Measurements from ENCODE around the gene LYST.
"Not testable (repeated sequence)": the region's sequence is repeated elsewhere in the genome, so short reads cannot be mapped to it uniquely, and the experiment has no call there.

LYST gene

DNA sequence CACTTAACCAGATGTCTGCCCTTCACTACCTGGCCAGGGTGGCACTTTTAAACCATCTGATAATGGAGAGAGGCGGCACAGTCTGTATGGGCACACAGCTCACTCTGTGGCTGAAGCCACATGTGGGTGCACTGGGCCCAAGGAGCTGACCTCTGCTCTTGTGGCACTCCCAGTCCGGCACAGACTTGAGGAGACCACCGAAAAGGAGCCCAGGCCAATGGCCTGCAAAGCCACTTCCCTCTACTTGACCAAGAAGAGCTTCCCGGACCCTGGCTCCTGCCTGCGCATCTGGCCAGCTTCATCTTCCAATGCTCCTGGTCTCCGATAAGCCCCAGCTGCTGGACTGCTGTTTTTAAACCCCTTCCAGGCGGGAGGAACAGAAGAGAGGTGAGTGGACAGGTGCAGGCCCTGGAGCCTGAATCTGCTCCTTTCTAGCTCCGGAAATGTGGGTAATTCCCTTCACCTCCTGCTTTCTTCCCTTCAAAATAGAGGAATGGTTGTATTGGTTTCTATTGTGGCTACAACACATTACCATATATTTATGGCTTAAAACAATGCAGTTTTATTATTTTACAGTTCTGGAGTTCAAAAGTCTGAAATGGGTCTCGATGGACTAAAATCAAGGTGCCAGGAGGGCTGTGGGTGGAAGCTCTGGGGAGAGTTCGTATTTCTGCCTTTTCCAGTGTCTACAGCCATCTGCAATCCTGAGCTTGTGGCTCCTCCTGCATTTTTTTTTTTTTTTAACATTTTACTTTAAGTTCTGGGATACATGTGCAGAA is 228.8 kb downstream of the LYST start:
- no peak for DNase-seq (ENCODE audit: low read depth)

- no peak for DNase-seq (ENCODE audit: low read depth)
These were observed 230.6 kb downstream of the LYST start for GRCh38 chr1:235635938-235636662.

DNA sequence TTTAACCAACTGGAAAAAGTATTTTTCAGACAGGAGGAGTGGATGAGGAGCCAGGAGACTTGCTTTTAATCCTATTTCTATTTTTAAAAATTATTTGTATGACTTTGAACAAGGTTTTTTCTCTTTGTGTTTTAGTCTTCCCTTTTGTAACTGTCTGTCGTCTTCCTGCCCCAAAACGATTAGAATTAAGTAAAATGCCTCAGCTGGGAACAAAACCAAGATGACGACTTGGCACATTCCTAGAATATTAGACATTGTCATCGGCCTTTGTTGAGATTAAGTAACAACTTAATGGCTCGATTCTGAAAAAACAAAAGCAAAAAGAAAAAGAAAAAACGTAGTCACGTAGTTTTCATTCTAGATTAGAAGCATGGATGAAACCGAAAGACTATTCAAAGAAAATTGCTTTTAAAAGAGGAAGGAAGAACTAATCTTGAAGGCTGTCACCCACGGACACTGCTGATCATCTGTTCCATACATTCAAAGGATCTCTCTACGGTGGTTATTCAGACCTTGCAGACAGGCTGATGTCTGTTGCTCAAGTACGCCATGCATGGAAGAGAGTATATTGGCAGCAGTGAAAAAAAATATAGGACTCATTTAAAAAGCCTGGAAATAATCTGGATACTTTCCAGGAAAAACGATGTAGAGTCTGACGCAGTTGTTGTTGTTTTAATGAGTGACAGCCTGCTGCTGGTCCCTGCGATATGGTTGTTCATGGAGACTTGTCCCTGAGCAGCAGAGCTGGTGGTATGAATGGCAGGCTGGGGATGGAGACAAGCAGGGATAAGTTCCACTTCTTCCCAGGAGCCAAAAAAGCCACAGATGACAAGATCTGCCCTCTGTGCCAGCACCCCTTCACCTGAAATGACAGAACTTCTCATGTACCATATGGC is 234.0 kb downstream of the LYST start:
- no peak for DNase-seq (ENCODE audit: low read depth)

- DNase-seq (ENCODE audit: low read depth) = no peak
These were observed 234.9 kb downstream of the LYST start for GRCh38 chr1:235631816-235632215.

DNA sequence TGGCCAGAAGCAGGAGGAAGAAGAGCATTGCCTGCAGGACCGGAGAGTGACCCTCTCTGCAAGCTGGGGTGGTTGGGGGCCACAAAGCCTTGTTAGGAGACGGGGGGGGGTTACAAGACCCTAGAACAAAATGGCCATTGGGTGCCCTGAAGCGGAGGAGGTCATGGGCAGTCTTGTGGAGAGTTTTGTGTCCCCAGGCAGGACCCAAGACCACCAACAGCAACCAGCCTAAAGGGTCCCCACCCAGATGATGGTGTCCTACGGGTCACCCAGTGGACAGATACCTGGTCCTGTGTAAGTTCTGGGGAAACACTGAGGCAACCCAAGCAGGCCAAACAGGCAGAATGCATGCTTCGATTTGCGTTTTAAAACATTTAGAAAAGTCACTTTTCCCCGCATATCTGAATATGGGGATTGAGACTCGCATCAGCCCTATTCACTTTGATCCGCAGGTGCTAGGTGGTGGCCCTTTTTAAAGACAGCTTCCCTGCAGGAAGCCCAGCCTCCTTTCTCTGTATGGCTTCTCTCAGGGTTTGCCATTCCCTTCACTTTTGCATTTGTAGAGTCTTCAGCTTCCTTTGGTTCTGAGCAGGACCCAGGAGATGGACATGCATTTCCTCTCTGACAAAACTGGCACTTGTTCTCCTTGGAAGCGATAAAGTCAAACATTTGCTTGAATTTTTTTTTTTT is 238.2 kb downstream of the LYST start:
- DNase-seq (ENCODE audit: low read depth) = no peak

DNA sequence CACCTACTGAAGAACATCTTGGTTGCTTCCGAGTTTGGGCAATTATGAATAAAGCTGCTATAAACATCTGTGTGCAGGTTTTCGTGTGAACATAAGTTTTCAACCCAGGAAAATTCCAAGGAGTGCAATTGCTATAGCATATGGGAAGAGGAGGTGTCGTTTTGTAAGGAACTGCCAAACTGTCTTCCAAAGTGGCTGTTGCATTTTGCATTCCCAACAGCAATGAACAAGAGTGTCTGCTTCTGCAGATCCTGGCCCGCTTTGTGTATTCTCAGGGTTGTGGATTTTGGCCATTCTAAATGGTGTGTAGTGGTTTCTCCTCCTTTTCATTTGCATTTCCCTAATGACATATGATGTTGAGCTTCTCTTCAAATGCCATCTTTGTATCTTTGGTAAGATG is 240.9 kb downstream of the LYST start:
- no peak for DNase-seq (ENCODE audit: low read depth)

DNA sequence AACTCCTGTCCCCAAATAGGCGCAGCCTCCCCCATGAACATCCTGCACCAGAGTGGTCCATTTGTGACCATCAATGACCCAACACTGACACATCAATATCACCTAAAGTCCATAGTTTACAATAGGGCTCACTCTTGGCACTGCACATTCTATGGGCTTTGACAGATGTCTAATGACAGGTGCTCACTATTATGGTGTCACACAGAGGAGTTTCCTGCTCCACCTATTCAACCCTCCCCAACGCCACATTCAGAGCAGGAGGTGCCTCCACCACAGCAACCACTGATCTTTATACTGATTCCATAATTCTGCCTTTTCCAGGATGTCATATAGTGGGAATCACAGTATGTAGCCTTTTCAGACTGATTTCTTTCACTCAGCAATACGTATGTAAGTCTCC is 241.4 kb downstream of the LYST start:
- DNase-seq (ENCODE audit: low read depth) = no peak

- no peak for DNase-seq (ENCODE audit: low read depth)
These were observed 241.9 kb downstream of the LYST start for GRCh38 chr1:235624721-235625333.

- DNase-seq (ENCODE audit: low read depth) = no peak
These were observed 243.5 kb downstream of the LYST start for GRCh38 chr1:235622936-235623779.

GRCh38 chr1:235619149-235619548 is 247.6 kb downstream of the LYST start:
- not testable (repeated sequence) for DNase-seq (ENCODE audit: low read depth)

GRCh38 chr1:235617808-235618207 is 248.9 kb downstream of the LYST start:
- DNase-seq (ENCODE audit: low read depth) = no peak

DNA sequence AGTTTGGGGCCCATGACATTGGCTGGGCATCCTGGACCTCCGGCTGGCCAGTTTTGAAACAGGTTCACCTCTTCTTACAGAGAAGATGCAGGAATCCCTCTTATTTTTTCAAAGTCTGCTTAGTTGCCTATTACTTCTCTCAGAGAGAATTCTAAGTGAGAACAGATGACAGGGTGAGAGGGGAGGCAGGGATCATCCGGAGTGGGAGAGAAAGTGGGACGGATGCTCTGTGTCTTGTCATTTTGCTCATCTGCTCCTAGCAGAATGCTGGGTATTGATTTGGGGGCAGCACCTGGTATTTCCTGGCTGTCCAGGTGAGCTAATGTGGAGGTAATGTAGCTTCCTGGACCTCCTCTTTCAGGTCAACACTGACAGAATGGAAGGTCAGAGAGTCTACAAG is 249.6 kb downstream of the LYST start:
- no peak for DNase-seq (ENCODE audit: low read depth)

DNA sequence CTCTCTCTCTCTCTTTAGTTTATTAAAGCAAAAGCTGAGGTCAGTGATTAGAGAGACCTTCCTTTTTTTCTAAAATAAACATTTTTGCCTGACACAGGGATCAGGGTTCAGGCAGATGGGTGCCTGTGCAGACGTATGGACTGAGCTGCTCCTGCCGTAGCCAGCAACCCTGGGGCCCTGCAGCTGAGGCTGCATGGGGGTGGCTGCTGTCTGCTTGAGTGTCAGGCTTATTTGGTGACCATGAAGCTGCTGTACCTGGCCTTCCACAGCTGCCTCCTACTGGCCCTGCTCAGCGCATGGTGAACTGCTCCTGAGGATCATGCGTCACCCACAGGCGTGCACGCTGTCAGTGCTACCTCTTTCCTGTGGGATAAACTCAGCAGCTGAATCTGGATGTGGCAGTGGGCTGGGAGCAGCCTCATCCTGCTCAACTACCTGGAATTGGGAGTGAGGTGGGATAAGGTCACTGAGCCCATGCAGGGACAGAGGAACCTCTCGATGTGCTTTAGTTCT is 252.2 kb downstream of the LYST start:
- no peak for DNase-seq (ENCODE audit: low read depth)

DNA sequence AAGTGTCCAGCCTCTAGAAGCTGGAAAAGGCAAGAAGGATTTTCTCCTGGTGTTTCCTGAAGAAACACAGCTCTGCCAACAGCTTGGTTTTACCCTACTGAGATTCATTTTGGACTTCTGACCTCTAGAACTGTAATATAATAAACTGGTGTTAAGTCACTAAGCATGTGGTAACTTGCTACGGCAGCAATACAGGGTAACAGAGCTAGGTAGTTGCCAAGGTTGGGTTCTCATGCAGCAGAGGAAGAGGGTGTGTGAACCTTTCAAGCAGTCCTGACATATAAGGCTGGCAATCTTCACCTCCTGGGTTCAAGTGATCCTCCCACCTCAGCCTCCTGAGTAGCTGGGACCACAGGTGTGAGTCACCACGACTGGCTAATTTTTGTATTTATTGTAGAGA is 253.1 kb downstream of the LYST start:
- DNase-seq (ENCODE audit: low read depth) = no peak

DNA sequence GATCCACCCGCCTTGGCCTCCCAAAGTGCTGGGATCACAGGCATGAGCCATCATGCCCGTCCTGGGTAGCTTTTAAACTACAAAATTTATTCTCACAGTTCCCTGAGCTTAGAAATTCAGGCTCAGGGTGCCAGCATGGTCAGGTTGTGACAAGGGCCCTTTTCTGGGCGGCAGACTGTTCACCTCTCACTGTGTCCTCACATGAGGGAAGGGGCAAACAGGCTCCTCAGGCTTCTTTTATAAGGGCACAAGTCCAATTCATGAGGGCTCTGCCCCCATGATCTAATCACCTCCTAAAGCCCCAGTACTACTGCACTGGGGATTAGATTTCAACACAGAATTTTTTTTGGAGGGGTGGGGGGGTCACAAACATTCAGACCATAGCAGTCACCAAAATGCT is 253.9 kb downstream of the LYST start:
- no peak for DNase-seq (ENCODE audit: low read depth)
